ENCODE data around the gene SLC26A4.

The SLC26A4 gene

GRCh38 chr7:107667341-107667740 is 6.7 kb downstream of the SLC26A4 start:
- no peaks in the 10 kb centered on the region for H4K20me1 ChIP-seq (ENCODE audit: control insufficient read depth, insufficient read depth, low read depth, low read length)
- no peaks in the 10 kb centered on the region for H3K9me2 ChIP-seq (replicated peaks; ENCODE audit: control insufficient read depth, low read length)
- no peaks in the 10 kb centered on the region for H3K79me2 ChIP-seq (ENCODE audit: control insufficient read depth, low read length)
- H3K27ac ChIP-seq (ENCODE audit: low read depth, low read length), result no peak overlapping the region
- H3K9me3 ChIP-seq (ENCODE audit: control insufficient read depth, insufficient read depth, low read length), result no peaks in the 10 kb centered on the region
- H3K4me3 ChIP-seq (ENCODE audit: low read length), result no peak overlapping the region
- peaks cover 39% of the 10 kb centered on the region for H3K27me3 ChIP-seq (ENCODE audit: control insufficient read depth, low read length)
- H3K4me2 ChIP-seq (ENCODE audit: low read length), result no peak overlapping the region
- TF ChIP-seq CTCF (IDR thresholded peaks at IDR 0.05; ENCODE audit: low read depth, low read length, poor library complexity, severe bottlenecking), result no peak
- TF ChIP-seq EZH2phosphoT487 (IDR thresholded peaks at IDR 0.05; ENCODE audit: borderline replicate concordance, low read length), result no peak
- H3K36me3 ChIP-seq (ENCODE audit: control insufficient read depth, low read length), result no peaks in the 10 kb centered on the region
- no peaks in the 10 kb centered on the region; the same call in 1 of the 2 replicates for H3F3A ChIP-seq (ENCODE audit: control insufficient read depth, insufficient read depth)
- H3K4me1 ChIP-seq (ENCODE audit: control insufficient read depth, low read length), result no peaks in the 10 kb centered on the region

GRCh38 chr7:107668296-107668695 is 7.7 kb downstream of the SLC26A4 start:
- no peaks in the 10 kb centered on the region for H3K79me2 ChIP-seq (ENCODE audit: control insufficient read depth, low read length)
- no peaks in the 10 kb centered on the region for H3K9me3 ChIP-seq (ENCODE audit: control insufficient read depth, insufficient read depth, low read length)
- no peaks in the 10 kb centered on the region for H4K20me1 ChIP-seq (ENCODE audit: control insufficient read depth, insufficient read depth, low read depth, low read length)
- no peaks in the 10 kb centered on the region for H3K9me2 ChIP-seq (replicated peaks; ENCODE audit: control insufficient read depth, low read length)
- TF ChIP-seq CTCF (IDR thresholded peaks at IDR 0.05; ENCODE audit: low read depth, low read length, poor library complexity, severe bottlenecking) (no peak), EZH2phosphoT487 (IDR thresholded peaks at IDR 0.05; ENCODE audit: borderline replicate concordance, low read length) (no peak)
- H3K27me3 ChIP-seq (ENCODE audit: control insufficient read depth, low read length), result peaks cover 30% of the 10 kb centered on the region
- H3K36me3 ChIP-seq (ENCODE audit: control insufficient read depth, low read length), result no peaks in the 10 kb centered on the region
- no peak overlapping the region for H3K4me2 ChIP-seq (ENCODE audit: low read length)
- no peaks in the 10 kb centered on the region for H3K4me1 ChIP-seq (ENCODE audit: control insufficient read depth, low read length)
- H3K27ac ChIP-seq (ENCODE audit: low read depth, low read length), result no peak overlapping the region
- no peaks in the 10 kb centered on the region for H3F3A ChIP-seq (ENCODE audit: control insufficient read depth, insufficient read depth)
- no peak overlapping the region for H3K4me3 ChIP-seq (ENCODE audit: low read length)

- TF ChIP-seq EZH2phosphoT487 (IDR thresholded peaks at IDR 0.05; ENCODE audit: borderline replicate concordance, low read length) (no peak), CTCF (IDR thresholded peaks at IDR 0.05; ENCODE audit: low read depth, low read length, poor library complexity, severe bottlenecking) (no peak)
- no peak overlapping the region for H3K4me3 ChIP-seq (ENCODE audit: low read length)
- H4K20me1 ChIP-seq (ENCODE audit: control insufficient read depth, insufficient read depth, low read depth, low read length), result no peaks in the 10 kb centered on the region
Measured at GRCh38 chr7:107672183-107672582, 11.6 kb downstream of the SLC26A4 start.

GRCh38 chr7:107676249-107676648 is 15.6 kb downstream of the SLC26A4 start:
- H3K4me3 ChIP-seq (ENCODE audit: low read length), result no peak overlapping the region
- no peak overlapping the region for H3K4me2 ChIP-seq (ENCODE audit: low read length)
- no peaks in the 10 kb centered on the region for H3F3A ChIP-seq (ENCODE audit: control insufficient read depth, insufficient read depth)
- no peaks in the 10 kb centered on the region for H3K9me3 ChIP-seq (ENCODE audit: control insufficient read depth, insufficient read depth, low read length)
- no peaks in the 10 kb centered on the region for H3K36me3 ChIP-seq (ENCODE audit: control insufficient read depth, low read length)
- H3K9me2 ChIP-seq (replicated peaks; ENCODE audit: control insufficient read depth, low read length), result no peaks in the 10 kb centered on the region
- no peaks in the 10 kb centered on the region for H3K79me2 ChIP-seq (ENCODE audit: control insufficient read depth, low read length)
- H3K27me3 ChIP-seq (ENCODE audit: control insufficient read depth, low read length), result no peaks in the 10 kb centered on the region
- no peak for TF ChIP-seq EZH2phosphoT487 (IDR thresholded peaks at IDR 0.05; ENCODE audit: borderline replicate concordance, low read length)
- TF ChIP-seq CTCF (IDR thresholded peaks at IDR 0.05; ENCODE audit: low read depth, low read length, poor library complexity, severe bottlenecking), result no peak
- H3K27ac ChIP-seq (ENCODE audit: low read depth, low read length), result no peak overlapping the region
- peaks cover 14% of the 10 kb centered on the region for H3K4me1 ChIP-seq (ENCODE audit: control insufficient read depth, low read length)
- no peaks in the 10 kb centered on the region for H4K20me1 ChIP-seq (ENCODE audit: control insufficient read depth, insufficient read depth, low read depth, low read length)

More at GRCh38 chr7:107672183-107672582, 11.6 kb downstream of the SLC26A4 start:
- no peaks in the 10 kb centered on the region for H3K4me1 ChIP-seq (ENCODE audit: control insufficient read depth, low read length)
- no peak overlapping the region for H3K27ac ChIP-seq (ENCODE audit: low read depth, low read length)
- no peaks in the 10 kb centered on the region for H3K79me2 ChIP-seq (ENCODE audit: control insufficient read depth, low read length)
- no peak overlapping the region for H3K4me2 ChIP-seq (ENCODE audit: low read length)
- no peaks in the 10 kb centered on the region for H3F3A ChIP-seq (ENCODE audit: control insufficient read depth, insufficient read depth)
- H3K9me2 ChIP-seq (replicated peaks; ENCODE audit: control insufficient read depth, low read length), result no peaks in the 10 kb centered on the region
- H3K9me3 ChIP-seq (ENCODE audit: control insufficient read depth, insufficient read depth, low read length), result no peaks in the 10 kb centered on the region
- H3K27me3 ChIP-seq (ENCODE audit: control insufficient read depth, low read length), result peaks cover 16% of the 10 kb centered on the region
- H3K36me3 ChIP-seq (ENCODE audit: control insufficient read depth, low read length), result no peaks in the 10 kb centered on the region
